Glutamatergic neuron (in vitro differentiated cells): ENCODE results near the gene CSTPP1. TPM values are rescaled to one million over a fixed set of nuclear protein-coding genes. Genes with fewer than 3 reads are reported as not detected.

Source experiments
- DNase-seq: peaks from one replicate; pipeline ENCODE4 v3.0.0; 2022
- H3K27ac Mint-ChIP-seq: one replicate; pipeline ENCODE4 v1.8.0; 2020; ENCODE audit warnings: mild to moderate bottlenecking, mixed read lengths, inconsistent platforms; ENCODE audit not compliant: unreplicated experiment
- H3K27me3 Mint-ChIP-seq: one replicate; pipeline ENCODE4 v1.8.0; 2020; ENCODE audit warnings: mild to moderate bottlenecking, moderate library complexity, mixed read lengths, inconsistent platforms; ENCODE audit not compliant: unreplicated experiment
- H3K36me3 Mint-ChIP-seq: one replicate; pipeline ENCODE4 v1.8.0; 2020; ENCODE audit warnings: mild to moderate bottlenecking, mixed read lengths, inconsistent platforms; ENCODE audit not compliant: unreplicated experiment
- H3K4me1 Mint-ChIP-seq: one replicate; pipeline ENCODE4 v1.8.0; 2020; ENCODE audit warnings: mild to moderate bottlenecking, low read depth, mixed read lengths, inconsistent platforms; ENCODE audit not compliant: unreplicated experiment
- H3K4me3 Mint-ChIP-seq: one replicate; pipeline ENCODE4 v1.8.0; 2020; ENCODE audit warnings: mild to moderate bottlenecking, mixed read lengths, inconsistent platforms; ENCODE audit not compliant: unreplicated experiment
- H3K9me3 Mint-ChIP-seq: one replicate; pipeline ENCODE4 v1.8.0; 2020; ENCODE audit warnings: mild to moderate bottlenecking, moderate library complexity, mixed read lengths, inconsistent platforms; ENCODE audit not compliant: unreplicated experiment
- total RNA-seq: library from RNA; stranded (reverse); fragmentation: NEBNext Ultra II Directional; extraction: Animal tissue kit (Norgen Biotek cat#: 25700); gene quantifications from one replicate; pipeline ENCODE4 v1.2.1, GENCODE V29; 2021; ENCODE audit not compliant: unreplicated experiment
- TF ChIP-seq, protein P1 (sequence below): fragments of 200-600 bp; sonication (generic); IDR thresholded peaks from one replicate; pipeline ENCODE4 v1.5.0; 2021; ENCODE audit not compliant: partially characterized antibody, unreplicated experiment

Gene CSTPP1
- total RNA-seq, 1 donor from 2014 or later, result 35.5 TPM

GRCh38 chr11:46914910-46915309 is 21.7 kb upstream of the CSTPP1 start:
- peaks cover 6% of the 10 kb centered on the region for H3K36me3 Mint-ChIP-seq
- H3K9me3 Mint-ChIP-seq, result peaks cover 5% of the 10 kb centered on the region
- TF ChIP-seq, protein P1, sequence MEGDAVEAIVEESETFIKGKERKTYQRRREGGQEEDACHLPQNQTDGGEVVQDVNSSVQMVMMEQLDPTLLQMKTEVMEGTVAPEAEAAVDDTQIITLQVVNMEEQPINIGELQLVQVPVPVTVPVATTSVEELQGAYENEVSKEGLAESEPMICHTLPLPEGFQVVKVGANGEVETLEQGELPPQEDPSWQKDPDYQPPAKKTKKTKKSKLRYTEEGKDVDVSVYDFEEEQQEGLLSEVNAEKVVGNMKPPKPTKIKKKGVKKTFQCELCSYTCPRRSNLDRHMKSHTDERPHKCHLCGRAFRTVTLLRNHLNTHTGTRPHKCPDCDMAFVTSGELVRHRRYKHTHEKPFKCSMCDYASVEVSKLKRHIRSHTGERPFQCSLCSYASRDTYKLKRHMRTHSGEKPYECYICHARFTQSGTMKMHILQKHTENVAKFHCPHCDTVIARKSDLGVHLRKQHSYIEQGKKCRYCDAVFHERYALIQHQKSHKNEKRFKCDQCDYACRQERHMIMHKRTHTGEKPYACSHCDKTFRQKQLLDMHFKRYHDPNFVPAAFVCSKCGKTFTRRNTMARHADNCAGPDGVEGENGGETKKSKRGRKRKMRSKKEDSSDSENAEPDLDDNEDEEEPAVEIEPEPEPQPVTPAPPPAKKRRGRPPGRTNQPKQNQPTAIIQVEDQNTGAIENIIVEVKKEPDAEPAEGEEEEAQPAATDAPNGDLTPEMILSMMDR, result no peak
- H3K4me1 Mint-ChIP-seq, result peaks cover 26% of the 10 kb centered on the region
- H3K4me3 Mint-ChIP-seq, result peak overlapping the region; percentile 65
- DNase-seq, result no peak
- no peak overlapping the region for H3K27ac Mint-ChIP-seq
- H3K27me3 Mint-ChIP-seq, result peaks cover 17% of the 10 kb centered on the region

DNA sequence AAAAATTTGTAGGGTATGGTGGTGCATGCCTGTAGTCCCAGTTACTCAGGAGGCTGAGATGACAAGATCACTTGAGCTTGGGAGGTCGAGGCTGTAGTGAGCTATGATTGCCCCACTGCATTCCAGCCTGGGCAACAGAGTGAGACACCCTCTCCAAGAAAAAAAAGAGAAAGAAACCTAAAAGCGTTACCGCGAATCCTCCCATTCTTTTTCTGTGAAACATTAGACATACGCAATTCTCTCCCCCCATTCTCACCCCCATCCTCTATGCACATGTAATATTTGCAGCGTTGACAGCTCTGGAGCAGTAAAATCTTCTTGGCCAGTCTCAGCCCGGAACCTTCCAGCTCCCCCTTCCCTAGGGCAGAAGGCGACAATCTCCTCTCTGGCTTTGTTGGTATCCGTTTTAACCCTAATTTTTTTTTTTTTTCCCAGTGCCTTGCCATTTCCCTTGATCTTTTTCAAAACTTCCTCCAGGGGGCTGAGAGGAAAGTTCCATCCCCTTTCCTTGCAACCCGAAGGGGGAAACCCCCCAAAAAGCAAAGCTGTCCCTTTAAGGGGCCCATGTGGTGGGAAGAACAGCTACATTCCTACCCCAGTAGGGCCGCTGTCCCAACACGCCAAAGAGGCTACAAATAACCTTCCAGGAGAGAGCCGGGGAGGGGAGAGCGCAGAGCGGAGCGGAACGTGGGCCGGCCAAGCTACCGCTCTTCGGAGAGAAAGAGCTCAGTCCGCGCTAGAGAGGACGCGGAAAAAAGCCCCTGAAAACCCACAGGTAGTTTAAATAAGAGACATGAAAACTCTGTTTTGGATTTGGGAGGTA is 20.1 kb upstream of the CSTPP1 start:
- Mint-ChIP-seq H3K4me1 (peaks cover 25% of the 10 kb centered on the region), H3K27ac (no peak overlapping the region), H3K9me3 (peaks cover 5% of the 10 kb centered on the region), H3K4me3 (peak overlapping the region; percentile 92), H3K36me3 (peaks cover 6% of the 10 kb centered on the region), H3K27me3 (peaks cover 17% of the 10 kb centered on the region)
- TF ChIP-seq, protein P1, result no peak
- DNase-seq, result peak; percentile 52

GRCh38 chr11:46917109-46917761 is 19.3 kb upstream of the CSTPP1 start:
- Mint-ChIP-seq H3K27ac (no peak overlapping the region), H3K9me3 (peaks cover 5% of the 10 kb centered on the region), H3K27me3 (peaks cover 17% of the 10 kb centered on the region), H3K36me3 (peaks cover 6% of the 10 kb centered on the region), H3K4me3 (peak overlapping the region; percentile 92), H3K4me1 (peaks cover 22% of the 10 kb centered on the region)
- TF ChIP-seq, protein P1, result no peak
- no peak for DNase-seq

- TF ChIP-seq, protein P1, result no peak
- H3K4me3 Mint-ChIP-seq, result peak overlapping the region; percentile 81
- H3K4me1 Mint-ChIP-seq, result peaks cover 19% of the 10 kb centered on the region
- H3K27ac Mint-ChIP-seq, result no peak overlapping the region
- H3K36me3 Mint-ChIP-seq, result peaks cover 6% of the 10 kb centered on the region
- H3K27me3 Mint-ChIP-seq, result peaks cover 16% of the 10 kb centered on the region
- H3K9me3 Mint-ChIP-seq, result peaks cover 5% of the 10 kb centered on the region
- no peak for DNase-seq
These were observed 18.8 kb upstream of the CSTPP1 start for GRCh38 chr11:46917762-46918082.
